Loucy (cell line): Measurements from ENCODE around the gene KRTAP13-4.

Experiments
- EZH2phosphoT487 ChIP-seq: fragments of 200-600 bp; IDR thresholded peaks from 2 replicates; pipeline ENCODE4 v1.6.1; 2018; ENCODE audit warnings: antibody characterized with exemption, mild to moderate bottlenecking, moderate library complexity, borderline replicate concordance
- TF ChIP-seq, protein P1 (sequence below): fragments of 200-600 bp; sonication (generic); conservative IDR thresholded peaks from 2 replicates; pipeline ENCODE4 v1.5.1; 2014; ENCODE audit warnings: mild to moderate bottlenecking, antibody characterized with exemption, low read length

- TF ChIP-seq, protein P1, sequence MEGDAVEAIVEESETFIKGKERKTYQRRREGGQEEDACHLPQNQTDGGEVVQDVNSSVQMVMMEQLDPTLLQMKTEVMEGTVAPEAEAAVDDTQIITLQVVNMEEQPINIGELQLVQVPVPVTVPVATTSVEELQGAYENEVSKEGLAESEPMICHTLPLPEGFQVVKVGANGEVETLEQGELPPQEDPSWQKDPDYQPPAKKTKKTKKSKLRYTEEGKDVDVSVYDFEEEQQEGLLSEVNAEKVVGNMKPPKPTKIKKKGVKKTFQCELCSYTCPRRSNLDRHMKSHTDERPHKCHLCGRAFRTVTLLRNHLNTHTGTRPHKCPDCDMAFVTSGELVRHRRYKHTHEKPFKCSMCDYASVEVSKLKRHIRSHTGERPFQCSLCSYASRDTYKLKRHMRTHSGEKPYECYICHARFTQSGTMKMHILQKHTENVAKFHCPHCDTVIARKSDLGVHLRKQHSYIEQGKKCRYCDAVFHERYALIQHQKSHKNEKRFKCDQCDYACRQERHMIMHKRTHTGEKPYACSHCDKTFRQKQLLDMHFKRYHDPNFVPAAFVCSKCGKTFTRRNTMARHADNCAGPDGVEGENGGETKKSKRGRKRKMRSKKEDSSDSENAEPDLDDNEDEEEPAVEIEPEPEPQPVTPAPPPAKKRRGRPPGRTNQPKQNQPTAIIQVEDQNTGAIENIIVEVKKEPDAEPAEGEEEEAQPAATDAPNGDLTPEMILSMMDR = no peak
- no peak for TF ChIP-seq EZH2phosphoT487
Observed at GRCh38 chr21:30426731-30427130, 3.3 kb upstream of the KRTAP13-4 start.
